ENCODE data around the gene ATG4D.

The ATG4D gene

GRCh38 chr19:10562609-10563008 is 18.9 kb downstream of the ATG4D start:
- Histone ChIP-seq H3K4me2 (no peak overlapping the region; a peak in 2 of 22 replicates), H4K20me1 (peaks cover 0 to 56% (median 15%) of the 10 kb centered on the region in 11 experiments; a peak in 10 of 22 replicates), H3K4me3 (no peak overlapping the region), H3K9ac (peak overlapping the region in 7 of 11 experiments; percentile 1 to 47 (median 25); a peak in 6 of 22 replicates), H3K27ac (peak overlapping the region in 4 of 11 experiments; percentile 2 to 32 (median 24); a peak in 3 of 22 replicates), H3K4me1 (peaks cover 24 to 44% (median 34%) of the 10 kb centered on the region in 10 experiments), H3K36me3 (peaks cover 46 to 80% (median 67%) of the 10 kb centered on the region in 11 experiments), H3K27me3 (no peaks in the 10 kb centered on the region), H3K9me3 (replicated peaks in 1 of 11) (no peaks in the 10 kb centered on the region)
- no peak for TF ChIP-seq Cebpa-rat (IDR thresholded peaks at IDR 0.05)

GRCh38 chr19:10565028-10565566 is 21.4 kb downstream of the ATG4D start:
- Histone ChIP-seq H3K4me2 (peak overlapping the region; percentile 90 to 98 (median 94)), H3K27me3 (no peaks in the 10 kb centered on the region), H3K9ac (peak overlapping the region; percentile 95 to 99 (median 97)), H3K9me3 (replicated peaks in 1 of 11) (no peaks in the 10 kb centered on the region), H4K20me1 (peaks cover 0 to 37% (median 6%) of the 10 kb centered on the region in 11 experiments; a peak in 9 of 22 replicates), H3K4me1 (peaks cover 36 to 54% (median 42%) of the 10 kb centered on the region in 10 experiments), H3K27ac (peak overlapping the region; percentile 84 to 100 (median 98)), H3K4me3 (peak overlapping the region; percentile 81 to 99 (median 88)), H3K36me3 (peaks cover 21 to 55% (median 42%) of the 10 kb centered on the region in 11 experiments)
- no peak for TF ChIP-seq Cebpa-rat (IDR thresholded peaks at IDR 0.05)

GRCh38 chr19:10565567-10566407 is 22.1 kb downstream of the ATG4D start, which contains the start of gene KRI1:
Gene KRI1 (minus strand): TSS chr19:10566010. CDS start chr19:10565999, 11 bp downstream.
- Histone ChIP-seq H4K20me1 (peaks cover 0 to 30% (median 5%) of the 10 kb centered on the region in 11 experiments; a peak in 9 of 22 replicates), H3K36me3 (peaks cover 14 to 48% (median 35%) of the 10 kb centered on the region in 11 experiments), H3K9ac (peak within 1 kb of the TSS; percentile 95 to 99 (median 97)), H3K9me3 (replicated peaks in 1 of 11) (no peaks in the 10 kb centered on the region), H3K27ac (peak within 1 kb of the TSS; percentile 84 to 100 (median 98)), H3K4me3 (peak within 1 kb of the TSS; percentile 87 to 99 (median 94)), H3K4me2 (peak within 1 kb of the TSS; percentile 93 to 100 (median 99)), H3K27me3 (no peaks in the 10 kb centered on the region), H3K4me1 (peaks cover 37 to 58% (median 46%) of the 10 kb centered on the region in 10 experiments)
- no peak for TF ChIP-seq Cebpa-rat (IDR thresholded peaks at IDR 0.05)

GRCh38 chr19:10566408-10566657 is 22.6 kb downstream of the ATG4D start:
- Histone ChIP-seq H3K9ac (peak overlapping the region; percentile 77 to 96 (median 91); a peak in 21 of 22 replicates), H3K36me3 (peaks cover 9 to 43% (median 29%) of the 10 kb centered on the region in 11 experiments; a peak in 21 of 22 replicates), H3K4me1 (peaks cover 37 to 58% (median 46%) of the 10 kb centered on the region in 10 experiments), H3K4me3 (peak overlapping the region; percentile 82 to 99 (median 94)), H3K4me2 (peak overlapping the region; percentile 92 to 100 (median 99)), H3K27ac (peak overlapping the region; percentile 74 to 99 (median 94); a peak in 21 of 22 replicates), H3K27me3 (no peaks in the 10 kb centered on the region), H4K20me1 (peaks cover 0 to 25% (median 4%) of the 10 kb centered on the region in 11 experiments; a peak in 9 of 22 replicates), H3K9me3 (replicated peaks in 1 of 11) (no peaks in the 10 kb centered on the region)
- TF ChIP-seq Cebpa-rat (IDR thresholded peaks at IDR 0.05) = no peak

GRCh38 chr19:10566658-10567410 is 23.1 kb downstream of the ATG4D start:
- peak overlapping the region; percentile 74 to 99 (median 94); a peak in 21 of 22 replicates for H3K27ac ChIP-seq
- peak overlapping the region; percentile 77 to 96 (median 91); a peak in 21 of 22 replicates for H3K9ac ChIP-seq

GRCh38 chr19:10567656-10568055 is 24.0 kb downstream of the ATG4D start:
- Histone ChIP-seq H4K20me1 (peaks cover 0 to 21% (median 0%) of the 10 kb centered on the region in 11 experiments; a peak in 9 of 22 replicates), H3K27me3 (no peaks in the 10 kb centered on the region), H3K9me3 (replicated peaks in 1 of 11) (no peaks in the 10 kb centered on the region), H3K27ac (peak overlapping the region in 10 of 11 experiments; percentile 88 to 99 (median 94); a peak in 20 of 22 replicates), H3K4me1 (peaks cover 40 to 60% (median 49%) of the 10 kb centered on the region in 10 experiments), H3K9ac (peak overlapping the region; percentile 77 to 96 (median 91)), H3K36me3 (peaks cover 2 to 29% (median 16%) of the 10 kb centered on the region in 11 experiments; a peak in 19 of 22 replicates), H3K4me3 (peak overlapping the region; percentile 82 to 99 (median 94)), H3K4me2 (peak overlapping the region; percentile 92 to 100 (median 99))
- no peak for TF ChIP-seq Cebpa-rat (IDR thresholded peaks at IDR 0.05)

More at GRCh38 chr19:10566658-10567410, 23.1 kb downstream of the ATG4D start:
- Histone ChIP-seq H3K4me2 (peak overlapping the region; percentile 92 to 100 (median 99)), H3K27me3 (no peaks in the 10 kb centered on the region), H3K4me3 (peak overlapping the region; percentile 82 to 99 (median 94)), H3K9me3 (replicated peaks in 1 of 11) (no peaks in the 10 kb centered on the region), H3K36me3 (peaks cover 7 to 38% (median 24%) of the 10 kb centered on the region in 11 experiments; a peak in 19 of 22 replicates), H4K20me1 (peaks cover 0 to 23% (median 4%) of the 10 kb centered on the region in 11 experiments; a peak in 9 of 22 replicates), H3K4me1 (peaks cover 37 to 57% (median 46%) of the 10 kb centered on the region in 10 experiments)
- no peak for TF ChIP-seq Cebpa-rat (IDR thresholded peaks at IDR 0.05)

- H3K9me3 ChIP-seq (replicated peaks in 1 of 11) = no peaks in the 10 kb centered on the region
- H3K4me2 ChIP-seq = peak overlapping the region; percentile 92 to 100 (median 99)
- H3K4me3 ChIP-seq = peak overlapping the region; percentile 82 to 99 (median 94)
Measured at GRCh38 chr19:10568062-10568825, 24.5 kb downstream of the ATG4D start.

More at GRCh38 chr19:10568062-10568825, 24.5 kb downstream of the ATG4D start:
- Histone ChIP-seq H3K4me1 (peaks cover 41 to 56% (median 50%) of the 10 kb centered on the region in 10 experiments), H3K36me3 (peaks cover 0 to 23% (median 10%) of the 10 kb centered on the region in 11 experiments; a peak in 14 of 22 replicates), H4K20me1 (peaks cover 0 to 16% (median 0%) of the 10 kb centered on the region in 11 experiments; a peak in 6 of 22 replicates), H3K27ac (peak overlapping the region; percentile 12 to 99 (median 94); a peak in 21 of 22 replicates), H3K9ac (peak overlapping the region; percentile 77 to 96 (median 91)), H3K27me3 (no peaks in the 10 kb centered on the region)
- no peak for TF ChIP-seq Cebpa-rat (IDR thresholded peaks at IDR 0.05)

Measured in BLaER1 treated with 17β-estradiol and CSF1 and Interleukin-3, amounts not matched to agents 10 nM and 100 nM (cell line).